ENCODE measurements around the gene DDA1. TPM values are rescaled to one million over a fixed set of nuclear protein-coding genes. Genes with fewer than 3 reads are reported as not detected.

Gene DDA1
- polyA plus RNA-seq, 4 donors = 30.1 to 43.6 (median 36.5) TPM

DNA sequence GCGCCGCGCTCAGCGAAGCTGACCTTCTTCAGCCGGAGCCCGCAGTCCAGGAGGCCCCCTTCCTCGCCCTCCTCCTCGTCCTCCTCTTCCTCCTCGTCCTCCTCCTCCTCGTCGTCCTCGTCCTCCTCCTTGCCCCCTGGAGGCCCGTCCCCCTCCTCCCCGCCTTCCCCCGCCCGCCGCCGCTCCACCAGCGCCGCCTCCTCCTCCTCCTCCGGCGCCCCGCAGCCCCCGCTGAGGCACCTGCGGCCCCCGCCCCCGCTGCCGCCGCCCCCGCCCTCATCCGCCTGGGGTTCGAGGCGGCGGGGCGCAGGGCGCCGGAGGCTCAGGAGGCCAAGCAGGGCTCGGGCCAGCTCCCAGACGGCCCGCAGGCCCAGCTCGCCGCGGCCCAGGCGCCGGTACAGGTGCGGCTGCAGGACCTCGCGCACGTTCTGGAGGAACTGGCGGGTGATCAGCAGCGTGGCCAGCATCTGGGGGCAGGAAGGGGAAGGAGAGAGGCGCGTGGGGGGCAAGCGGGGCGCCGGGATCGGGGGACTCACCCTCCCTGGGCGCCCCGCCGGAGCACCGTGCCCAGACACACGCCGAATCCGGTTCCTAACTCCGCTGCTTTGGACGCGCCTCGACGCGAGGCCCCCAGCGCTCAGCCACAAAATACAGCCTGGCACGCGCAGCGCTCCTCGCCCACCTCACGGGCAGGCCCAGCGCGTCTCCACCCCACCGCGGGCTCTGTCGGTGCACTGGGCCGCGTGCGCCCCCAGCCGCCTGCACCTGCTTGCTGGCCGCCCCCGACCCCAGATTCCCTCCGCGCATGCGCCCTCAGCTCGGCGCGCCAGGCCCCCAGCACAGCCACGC lies 19.4 kb downstream of the DDA1 start:
- no peak for DNase-seq (ENCODE audit: low read depth in 4 of 4, low spot score in 3 of 4)

DNA sequence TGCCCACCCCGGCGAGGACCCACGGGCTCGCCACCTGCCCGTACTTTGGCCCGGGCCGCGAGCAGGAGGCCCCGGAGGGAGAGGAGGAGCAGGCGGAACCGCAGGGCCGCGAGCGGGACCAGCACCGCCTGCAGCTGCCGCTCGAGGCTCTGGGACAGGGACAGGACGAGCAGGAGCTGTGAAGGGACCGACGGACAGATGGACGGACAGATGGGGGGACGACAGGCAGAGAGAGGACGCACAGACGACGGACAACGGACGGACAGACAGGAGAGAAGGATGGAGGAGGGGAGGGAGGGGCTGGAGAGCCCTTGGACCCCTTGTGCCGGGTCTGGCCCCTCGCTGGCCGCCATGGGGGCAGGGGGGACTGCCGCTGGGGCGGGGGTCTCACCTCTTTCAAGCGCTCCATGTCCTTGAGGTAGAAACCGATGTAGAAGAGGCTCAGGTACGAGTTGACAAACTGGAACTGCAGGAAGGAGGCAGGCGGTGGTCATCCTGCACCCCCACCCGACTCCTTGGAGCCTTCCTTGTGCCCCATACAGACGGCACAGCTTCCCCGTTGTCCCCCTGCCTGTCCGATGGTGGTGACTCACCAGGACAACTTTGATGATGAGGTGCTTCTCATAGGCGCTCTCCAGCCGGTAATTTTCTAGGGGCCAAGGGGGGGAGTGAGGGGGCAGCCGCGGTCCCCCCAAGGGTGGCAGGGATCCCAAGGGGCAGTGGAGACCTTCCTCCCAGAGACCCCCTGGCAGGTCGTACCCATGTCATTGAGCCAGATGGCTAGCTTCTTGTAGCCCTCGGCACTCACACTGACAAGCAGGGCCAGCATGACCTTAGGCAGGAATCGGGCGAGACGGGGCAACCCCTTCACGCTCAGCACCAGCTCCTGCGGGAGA lies 20.3 kb downstream of the DDA1 start:
- DNase-seq (ENCODE audit: low read depth in 4 of 4, low spot score in 3 of 4) = no peak

GRCh38 chr19:17330262-17331044 lies 21.1 kb downstream of the DDA1 start:
- DNase-seq (ENCODE audit: low read depth in 4 of 4, low spot score in 3 of 4) = no peak

GRCh38 chr19:17331045-17331558 lies 21.7 kb downstream of the DDA1 start:
- no peak for DNase-seq (ENCODE audit: low read depth in 4 of 4, low spot score in 3 of 4)

DNA sequence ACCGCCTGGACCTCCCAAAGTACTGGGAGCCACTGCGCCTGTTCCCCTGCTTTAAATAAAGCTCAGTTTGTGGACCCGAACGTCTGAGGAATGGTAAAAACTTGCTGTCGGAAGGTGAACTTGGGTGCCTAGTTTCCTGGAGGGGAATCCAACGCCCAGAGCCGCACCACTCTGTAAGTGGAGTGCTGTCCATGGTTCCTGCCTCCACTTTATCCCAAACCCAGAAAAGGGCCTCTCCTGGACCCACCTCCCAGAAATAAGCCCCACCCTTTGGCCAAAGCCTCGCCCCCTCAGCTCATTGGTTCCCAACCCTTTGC lies 23.0 kb downstream of the DDA1 start:
- DNase-seq (ENCODE audit: low read depth in 4 of 4, low spot score in 3 of 4) = no peak

GRCh38 chr19:17332677-17333581 lies 23.6 kb downstream of the DDA1 start:
- DNase-seq (ENCODE audit: low read depth in 4 of 4, low spot score in 3 of 4) = no peak

GRCh38 chr19:17333611-17334413 lies 24.4 kb downstream of the DDA1 start:
- DNase-seq (ENCODE audit: low read depth in 4 of 4, low spot score in 3 of 4) = no peak

DNA sequence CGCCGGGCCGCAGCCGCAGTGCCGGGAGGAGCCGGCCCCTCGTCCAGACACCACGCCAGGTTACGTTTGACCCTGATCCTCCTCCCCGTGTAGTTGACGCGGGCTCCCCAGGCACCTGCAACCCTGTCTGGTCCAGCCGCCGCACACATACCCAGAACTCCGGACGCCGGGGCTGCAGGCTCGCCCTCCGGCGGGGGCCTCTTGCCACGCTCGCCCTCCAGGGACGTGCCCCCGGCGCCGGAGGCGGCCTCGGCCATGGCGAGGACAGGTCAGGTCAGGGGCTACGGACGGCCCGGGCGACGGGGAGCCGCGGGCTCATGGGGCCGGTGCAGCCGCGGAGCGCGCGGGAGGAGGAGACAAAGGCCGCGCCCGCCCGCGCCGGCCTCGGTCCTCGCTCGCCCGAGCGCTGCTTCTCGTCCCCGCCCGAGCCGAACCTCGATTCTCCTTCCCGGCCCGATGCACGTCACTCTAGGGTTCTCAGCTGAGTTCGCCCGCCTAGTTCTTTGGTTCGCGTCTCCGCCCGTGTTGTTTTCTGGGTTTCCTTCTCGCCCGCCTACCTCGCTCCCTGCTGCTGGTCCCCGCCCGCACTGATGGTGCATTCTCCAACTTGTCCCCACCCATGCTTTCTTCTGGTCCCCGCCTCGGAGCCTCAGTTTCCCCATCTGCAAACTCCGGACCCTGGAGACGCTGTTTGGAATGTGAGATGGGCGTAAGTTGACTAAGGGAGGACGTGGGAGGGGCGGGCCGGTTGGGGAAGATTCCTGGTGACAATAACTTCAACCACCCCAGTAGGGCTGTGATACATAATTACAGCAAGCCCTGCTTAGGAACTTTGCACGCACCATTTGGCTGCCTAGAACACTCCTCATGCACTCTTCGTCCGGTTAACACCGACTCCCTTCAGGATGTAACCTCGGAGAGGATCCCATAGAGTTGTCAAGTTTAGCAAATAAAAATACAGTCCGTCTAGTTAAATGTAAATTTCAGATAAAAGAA lies 25.3 kb downstream of the DDA1 start, which contains the start of gene ANO8:
Gene ANO8 (minus strand): TSS at position 442 of the 996 bp plus-strand sequence. CDS start 185 bp downstream, at position 257.
- DNase-seq (ENCODE audit: low read depth in 4 of 4, low spot score in 3 of 4) = peak; percentile 89 to 99 (median 94)

GRCh38 chr19:17335575-17335974 lies 26.2 kb downstream of the DDA1 start:
- DNase-seq (ENCODE audit: low read depth in 4 of 4, low spot score in 3 of 4) = no peak

- peak; percentile 89 to 99 (median 95) for DNase-seq (ENCODE audit: low read depth in 4 of 4, low spot score in 3 of 4)
These were observed 27.7 kb downstream of the DDA1 start, which contains the start of gene GTPBP3 for GRCh38 chr19:17336872-17337674. GTPBP3 (plus strand) TSS chr19:17337553; CDS start chr19:17337612, 59 bp downstream.

- DNase-seq (ENCODE audit: low read depth in 4 of 4, low spot score in 3 of 4) = no peak
These were observed 28.5 kb downstream of the DDA1 start for GRCh38 chr19:17337675-17338432.

DNA sequence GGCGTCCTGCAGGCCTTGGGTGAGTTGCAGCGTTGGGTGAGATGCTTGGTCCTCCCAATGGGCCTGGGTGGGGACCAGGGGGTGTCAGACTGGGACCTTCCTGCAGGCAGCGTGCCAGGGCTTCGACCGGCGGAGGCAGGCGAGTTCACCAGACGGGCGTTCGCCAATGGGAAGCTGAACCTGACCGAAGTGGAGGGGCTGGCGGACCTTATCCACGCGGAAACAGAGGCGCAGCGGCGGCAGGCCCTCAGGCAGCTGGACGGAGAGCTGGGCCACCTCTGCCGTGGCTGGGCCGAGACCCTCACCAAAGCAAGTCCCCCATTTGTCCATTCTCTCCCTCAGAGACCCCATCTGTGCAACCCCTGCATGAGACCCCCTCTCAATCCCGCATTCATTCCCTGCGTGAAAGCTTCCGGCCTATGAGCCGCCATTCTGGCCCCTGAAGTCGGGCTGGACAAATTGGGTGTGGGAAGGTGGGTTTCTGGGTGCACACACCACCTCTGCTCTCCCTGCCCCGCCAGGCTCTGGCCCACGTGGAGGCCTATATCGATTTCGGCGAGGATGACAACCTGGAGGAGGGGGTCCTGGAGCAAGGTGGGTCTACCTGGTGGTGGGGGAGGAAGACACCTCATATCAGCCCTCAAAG lies 29.2 kb downstream of the DDA1 start:
- DNase-seq (ENCODE audit: low read depth in 4 of 4, low spot score in 3 of 4) = no peak

DNA sequence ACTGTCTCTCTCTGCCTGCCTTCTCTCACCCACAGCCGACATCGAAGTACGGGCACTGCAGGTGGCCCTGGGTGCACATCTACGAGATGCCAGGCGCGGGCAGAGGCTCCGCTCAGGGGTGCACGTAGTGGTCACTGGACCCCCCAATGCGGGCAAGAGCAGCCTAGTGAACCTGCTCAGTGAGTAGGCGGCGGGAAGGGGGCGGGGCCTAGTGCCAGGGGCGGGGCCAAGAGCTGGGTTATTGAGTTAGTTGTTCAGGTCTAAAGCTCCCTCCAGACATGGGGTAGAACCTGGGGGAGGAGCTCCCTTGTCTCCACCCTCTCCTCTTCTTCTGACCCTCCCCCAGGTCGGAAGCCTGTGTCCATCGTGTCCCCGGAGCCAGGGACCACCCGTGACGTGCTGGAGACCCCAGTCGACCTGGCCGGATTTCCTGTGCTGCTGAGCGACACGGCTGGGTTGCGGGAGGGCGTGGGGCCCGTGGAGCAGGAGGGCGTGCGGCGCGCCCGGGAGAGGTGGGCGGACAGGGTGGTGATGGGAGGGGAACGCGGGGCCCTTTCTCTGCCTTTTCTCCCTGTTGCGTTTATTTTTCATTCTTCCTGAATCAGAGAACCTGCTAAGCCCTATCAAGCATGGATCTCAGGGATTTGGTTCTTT lies 29.9 kb downstream of the DDA1 start:
- DNase-seq (ENCODE audit: low read depth in 4 of 4, low spot score in 3 of 4) = no peak

DNA sequence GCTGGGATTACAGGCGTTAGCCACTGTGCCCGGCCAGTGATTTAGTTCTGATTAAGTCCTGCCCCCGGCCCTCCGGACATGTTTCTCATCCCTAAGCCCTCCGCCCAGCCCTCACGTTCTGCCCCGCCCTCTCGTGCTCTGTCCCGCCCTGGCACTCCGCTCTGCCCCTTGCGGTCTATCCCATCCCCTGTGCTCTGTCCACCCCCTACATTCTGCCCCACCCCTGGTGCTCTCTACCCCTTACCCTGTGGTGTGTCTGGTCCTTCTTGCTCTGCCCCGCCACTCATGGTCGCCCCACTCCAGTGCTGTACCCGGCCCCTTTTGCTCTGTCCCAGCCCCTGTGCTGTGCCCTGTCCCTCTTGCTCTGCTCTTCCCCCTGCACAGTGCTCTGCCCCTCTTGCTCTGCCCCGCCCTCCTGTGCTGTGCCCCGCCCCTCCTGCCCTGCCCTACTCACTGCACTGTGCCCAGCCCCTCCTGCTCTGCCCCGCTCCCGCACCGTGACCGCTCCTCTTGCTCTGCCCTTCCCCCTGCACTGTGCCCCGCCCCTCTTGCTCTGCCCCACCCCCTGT lies 31.0 kb downstream of the DDA1 start:
- no peak for DNase-seq (ENCODE audit: low read depth in 4 of 4, low spot score in 3 of 4)

Measured in left renal pelvis (tissue), 4 donors.